Suppressor macrophage treated with lipopolysaccharide for 1 hour (primary cell): ENCODE results near the gene APOO.

Source experiments
- DNase-seq, 3 donors: peaks; one replicate each; pipeline ENCODE4 v3.0.0-alpha.2; 2020 to 2022

Gene APOO

GRCh38 chrX:23783589-23784469, 123.9 kb downstream of the APOO start:
- DNase-seq: no peak
